Measurements from ENCODE around the gene CCDC34.

Gene CCDC34

DNA sequence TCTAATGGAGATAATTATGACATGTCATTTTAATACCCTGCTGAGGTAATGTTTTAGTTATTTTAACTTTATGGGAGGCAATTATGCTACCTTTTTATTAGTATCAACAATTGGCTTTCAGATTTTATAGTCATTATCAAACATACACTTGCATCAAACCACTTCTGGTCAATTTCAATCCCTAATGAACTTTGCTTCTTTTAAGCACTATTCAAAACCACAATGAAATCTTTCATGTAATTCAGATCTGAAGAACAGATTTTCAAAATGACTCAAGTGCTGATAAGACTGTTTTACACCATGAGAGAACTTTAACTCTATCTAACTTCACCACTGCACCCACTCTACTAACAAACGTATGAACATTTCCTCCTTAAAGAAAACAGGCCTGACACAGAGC is 25.9 kb upstream of the CCDC34 start:
- H3K27ac ChIP-seq (replicated peaks): no peak overlapping the region
- DNase-seq (ENCODE audit: low read depth in 1 of 2, low spot score in 1 of 2): no peak
- H3K4me3 ChIP-seq (replicated peaks; ENCODE audit: insufficient read depth, low read length): no peak overlapping the region
- peaks cover 3% of the 10 kb centered on the region for H3K27me3 ChIP-seq (ENCODE audit: insufficient read depth, poor library complexity, severe bottlenecking)
- no peak for TF ChIP-seq SPI1 (IDR thresholded peaks at IDR 0.05; ENCODE audit: borderline replicate concordance, low read depth)
- TF ChIP-seq, protein P1, sequence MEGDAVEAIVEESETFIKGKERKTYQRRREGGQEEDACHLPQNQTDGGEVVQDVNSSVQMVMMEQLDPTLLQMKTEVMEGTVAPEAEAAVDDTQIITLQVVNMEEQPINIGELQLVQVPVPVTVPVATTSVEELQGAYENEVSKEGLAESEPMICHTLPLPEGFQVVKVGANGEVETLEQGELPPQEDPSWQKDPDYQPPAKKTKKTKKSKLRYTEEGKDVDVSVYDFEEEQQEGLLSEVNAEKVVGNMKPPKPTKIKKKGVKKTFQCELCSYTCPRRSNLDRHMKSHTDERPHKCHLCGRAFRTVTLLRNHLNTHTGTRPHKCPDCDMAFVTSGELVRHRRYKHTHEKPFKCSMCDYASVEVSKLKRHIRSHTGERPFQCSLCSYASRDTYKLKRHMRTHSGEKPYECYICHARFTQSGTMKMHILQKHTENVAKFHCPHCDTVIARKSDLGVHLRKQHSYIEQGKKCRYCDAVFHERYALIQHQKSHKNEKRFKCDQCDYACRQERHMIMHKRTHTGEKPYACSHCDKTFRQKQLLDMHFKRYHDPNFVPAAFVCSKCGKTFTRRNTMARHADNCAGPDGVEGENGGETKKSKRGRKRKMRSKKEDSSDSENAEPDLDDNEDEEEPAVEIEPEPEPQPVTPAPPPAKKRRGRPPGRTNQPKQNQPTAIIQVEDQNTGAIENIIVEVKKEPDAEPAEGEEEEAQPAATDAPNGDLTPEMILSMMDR (IDR thresholded peaks at IDR 0.05; ENCODE audit: insufficient read depth, low read length): no peak
- TF ChIP-seq POLR2AphosphoS5 (IDR thresholded peaks at IDR 0.05; ENCODE audit: low read depth): no peak
- no peak for TF ChIP-seq GABPA (IDR thresholded peaks at IDR 0.05; ENCODE audit: low read depth)
- TF ChIP-seq, protein P2, sequence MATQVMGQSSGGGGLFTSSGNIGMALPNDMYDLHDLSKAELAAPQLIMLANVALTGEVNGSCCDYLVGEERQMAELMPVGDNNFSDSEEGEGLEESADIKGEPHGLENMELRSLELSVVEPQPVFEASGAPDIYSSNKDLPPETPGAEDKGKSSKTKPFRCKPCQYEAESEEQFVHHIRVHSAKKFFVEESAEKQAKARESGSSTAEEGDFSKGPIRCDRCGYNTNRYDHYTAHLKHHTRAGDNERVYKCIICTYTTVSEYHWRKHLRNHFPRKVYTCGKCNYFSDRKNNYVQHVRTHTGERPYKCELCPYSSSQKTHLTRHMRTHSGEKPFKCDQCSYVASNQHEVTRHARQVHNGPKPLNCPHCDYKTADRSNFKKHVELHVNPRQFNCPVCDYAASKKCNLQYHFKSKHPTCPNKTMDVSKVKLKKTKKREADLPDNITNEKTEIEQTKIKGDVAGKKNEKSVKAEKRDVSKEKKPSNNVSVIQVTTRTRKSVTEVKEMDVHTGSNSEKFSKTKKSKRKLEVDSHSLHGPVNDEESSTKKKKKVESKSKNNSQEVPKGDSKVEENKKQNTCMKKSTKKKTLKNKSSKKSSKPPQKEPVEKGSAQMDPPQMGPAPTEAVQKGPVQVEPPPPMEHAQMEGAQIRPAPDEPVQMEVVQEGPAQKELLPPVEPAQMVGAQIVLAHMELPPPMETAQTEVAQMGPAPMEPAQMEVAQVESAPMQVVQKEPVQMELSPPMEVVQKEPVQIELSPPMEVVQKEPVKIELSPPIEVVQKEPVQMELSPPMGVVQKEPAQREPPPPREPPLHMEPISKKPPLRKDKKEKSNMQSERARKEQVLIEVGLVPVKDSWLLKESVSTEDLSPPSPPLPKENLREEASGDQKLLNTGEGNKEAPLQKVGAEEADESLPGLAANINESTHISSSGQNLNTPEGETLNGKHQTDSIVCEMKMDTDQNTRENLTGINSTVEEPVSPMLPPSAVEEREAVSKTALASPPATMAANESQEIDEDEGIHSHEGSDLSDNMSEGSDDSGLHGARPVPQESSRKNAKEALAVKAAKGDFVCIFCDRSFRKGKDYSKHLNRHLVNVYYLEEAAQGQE (IDR thresholded peaks at IDR 0.05; ENCODE audit: insufficient replicate concordance, low read depth): no peak

DNA sequence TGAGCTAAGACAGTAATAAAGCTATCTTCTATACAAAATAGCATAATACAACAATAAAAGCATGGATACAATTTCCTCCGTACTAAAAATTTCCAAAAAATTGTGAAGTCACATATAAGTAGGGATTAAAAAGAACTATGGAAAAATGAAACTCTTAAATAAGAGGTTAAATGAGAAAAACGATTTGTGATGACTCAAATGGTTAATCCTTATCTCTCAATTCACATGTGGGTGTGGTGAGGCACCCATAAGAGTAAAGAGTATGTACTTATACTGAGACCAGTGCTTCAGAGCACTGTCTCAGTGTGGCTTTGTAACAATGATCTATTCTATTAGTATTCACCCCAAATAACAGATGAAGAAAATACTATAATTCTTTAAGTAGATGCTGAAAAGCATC is 25.0 kb upstream of the CCDC34 start:
- Histone ChIP-seq H3K27me3 (ENCODE audit: insufficient read depth, poor library complexity, severe bottlenecking) (peaks cover 3% of the 10 kb centered on the region), H3K27ac (replicated peaks) (no peak overlapping the region), H3K4me3 (replicated peaks; ENCODE audit: insufficient read depth, low read length) (no peak overlapping the region)
- DNase-seq (ENCODE audit: low read depth in 1 of 2, low spot score in 1 of 2): no peak
- TF ChIP-seq GABPA (IDR thresholded peaks at IDR 0.05; ENCODE audit: low read depth) (no peak), SPI1 (IDR thresholded peaks at IDR 0.05; ENCODE audit: borderline replicate concordance, low read depth) (no peak), POLR2AphosphoS5 (IDR thresholded peaks at IDR 0.05; ENCODE audit: low read depth) (no peak)
- TF ChIP-seq, protein P2 (IDR thresholded peaks at IDR 0.05; ENCODE audit: insufficient replicate concordance, low read depth): no peak

DNA sequence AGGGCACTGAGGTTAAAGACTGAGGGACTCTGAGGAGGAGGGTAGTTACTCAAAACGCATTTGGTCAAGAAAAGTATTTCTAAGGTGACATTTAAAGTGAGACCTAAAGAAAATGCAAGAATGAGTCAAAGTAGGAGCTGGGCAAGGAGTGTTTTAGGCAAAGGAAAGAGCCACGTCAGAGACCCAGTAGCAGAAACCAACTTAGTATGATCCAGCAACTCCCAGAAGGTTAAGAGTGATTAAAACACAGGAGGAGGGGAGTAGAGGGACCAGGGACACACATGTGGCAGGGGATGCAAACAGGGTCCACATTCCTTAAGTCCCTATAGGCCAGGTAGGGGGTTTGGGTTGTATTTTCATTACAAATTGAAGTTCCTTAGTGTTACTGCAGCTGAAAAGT is 24.3 kb upstream of the CCDC34 start:
- Histone ChIP-seq H3K4me3 (replicated peaks; ENCODE audit: insufficient read depth, low read length) (no peak overlapping the region), H3K27me3 (ENCODE audit: insufficient read depth, poor library complexity, severe bottlenecking) (peaks cover 3% of the 10 kb centered on the region), H3K27ac (replicated peaks) (no peak overlapping the region)
- TF ChIP-seq, protein P1 (IDR thresholded peaks at IDR 0.05; ENCODE audit: insufficient read depth, low read length): no peak
- no peak for TF ChIP-seq SPI1 (IDR thresholded peaks at IDR 0.05; ENCODE audit: borderline replicate concordance, low read depth)
- TF ChIP-seq, protein P2 (IDR thresholded peaks at IDR 0.05; ENCODE audit: insufficient replicate concordance, low read depth): no peak
- TF ChIP-seq POLR2AphosphoS5 (IDR thresholded peaks at IDR 0.05; ENCODE audit: low read depth): no peak
- no peak for TF ChIP-seq GABPA (IDR thresholded peaks at IDR 0.05; ENCODE audit: low read depth)
- DNase-seq (ENCODE audit: low read depth in 1 of 2, low spot score in 1 of 2): no peak

Data from HL-60 (cell line).